NCI-H1105 treated with DMSO at 0.1 percent for 48 hours (cell line): ENCODE results near the gene RGS19.
A peak's percentile ranks its signal among the peaks of the same experiment; 100 is the strongest.
"Not testable (repeated sequence)": the region's sequence is repeated elsewhere in the genome, so short reads cannot be mapped to it uniquely, and the experiment has no call there.

Experiments
- DNase-seq: peaks from one replicate; lab custom pipeline; 2025; lab: John Stamatoyannopoulos, UW

RGS19 gene

GRCh38 chr20:64092258-64093012, 13.1 kb upstream of the RGS19 start:
- DNase-seq = no peak

- no peak for DNase-seq
Measured at GRCh38 chr20:64091770-64092169, 12.5 kb upstream of the RGS19 start.

DNA sequence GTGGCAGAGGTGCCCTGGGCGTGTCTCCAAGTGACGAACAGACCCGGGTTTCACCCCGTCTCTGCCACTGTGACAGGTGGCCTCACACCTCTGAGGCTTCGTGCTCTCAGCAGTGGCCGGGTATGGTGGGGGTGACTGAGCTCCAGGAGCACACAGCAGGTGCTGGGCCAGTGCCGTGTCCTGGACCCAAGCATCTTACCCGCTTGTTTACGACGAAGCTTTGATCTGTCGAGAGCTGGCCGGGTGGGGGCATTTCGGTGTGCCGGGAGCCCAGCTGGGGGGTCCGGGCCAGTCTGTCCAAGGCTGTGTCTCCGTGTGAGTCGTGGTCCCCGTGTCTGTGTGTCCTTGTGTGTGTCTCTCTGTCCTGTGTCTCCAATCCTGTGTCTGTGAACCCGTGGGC, 12.0 kb upstream of the RGS19 start:
- DNase-seq = no peak

DNA sequence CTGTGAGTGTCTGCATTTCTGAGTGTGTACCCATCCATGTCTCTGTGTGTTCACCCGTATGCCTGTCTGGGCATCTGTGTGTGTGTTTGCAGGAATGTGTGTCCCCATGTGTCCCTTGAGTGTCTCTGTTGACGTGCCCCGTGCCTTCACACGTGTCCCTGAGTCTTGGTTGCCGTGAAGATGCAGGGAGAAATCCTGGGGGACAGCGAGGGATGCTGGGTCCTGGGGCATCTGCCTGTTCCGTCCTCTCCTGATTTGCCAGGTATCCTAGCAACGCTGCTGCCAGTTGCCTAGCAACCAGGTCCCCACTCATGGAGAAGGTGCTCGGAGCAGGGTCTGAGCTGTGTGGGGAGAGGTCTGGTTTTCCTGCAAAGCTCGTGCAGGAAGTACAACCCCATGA, 10.8 kb upstream of the RGS19 start:
- DNase-seq = peak; percentile 19

GRCh38 chr20:64088586-64088985, 9.3 kb upstream of the RGS19 start:
- not testable (repeated sequence) for DNase-seq

- not testable (repeated sequence) for DNase-seq
Measured at GRCh38 chr20:64087226-64087825, 8.0 kb upstream of the RGS19 start.

DNA sequence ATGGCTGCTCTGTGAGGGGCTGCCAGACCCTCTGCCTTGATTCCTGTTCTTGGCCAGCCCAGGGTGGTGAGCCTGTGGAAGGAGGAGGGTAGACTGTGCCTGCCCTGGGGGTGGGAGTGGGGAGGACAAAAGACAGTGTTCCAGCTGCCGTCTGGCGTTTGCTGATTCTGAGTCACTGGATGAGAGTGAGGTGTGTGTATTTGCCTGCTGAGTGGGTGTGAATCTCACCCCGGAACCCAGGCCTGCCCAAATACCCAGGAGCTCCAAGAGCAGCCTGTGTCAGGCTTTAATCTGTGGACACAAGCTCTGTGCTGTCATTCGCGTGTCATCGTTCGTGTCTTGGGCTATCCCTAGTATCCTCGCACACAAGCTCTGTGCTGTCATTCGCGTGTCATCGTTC, 7.5 kb upstream of the RGS19 start:
- DNase-seq = no peak

- peak; percentile 45 for DNase-seq
Measured at GRCh38 chr20:64084685-64085152, 5.4 kb upstream of the RGS19 start.

DNA sequence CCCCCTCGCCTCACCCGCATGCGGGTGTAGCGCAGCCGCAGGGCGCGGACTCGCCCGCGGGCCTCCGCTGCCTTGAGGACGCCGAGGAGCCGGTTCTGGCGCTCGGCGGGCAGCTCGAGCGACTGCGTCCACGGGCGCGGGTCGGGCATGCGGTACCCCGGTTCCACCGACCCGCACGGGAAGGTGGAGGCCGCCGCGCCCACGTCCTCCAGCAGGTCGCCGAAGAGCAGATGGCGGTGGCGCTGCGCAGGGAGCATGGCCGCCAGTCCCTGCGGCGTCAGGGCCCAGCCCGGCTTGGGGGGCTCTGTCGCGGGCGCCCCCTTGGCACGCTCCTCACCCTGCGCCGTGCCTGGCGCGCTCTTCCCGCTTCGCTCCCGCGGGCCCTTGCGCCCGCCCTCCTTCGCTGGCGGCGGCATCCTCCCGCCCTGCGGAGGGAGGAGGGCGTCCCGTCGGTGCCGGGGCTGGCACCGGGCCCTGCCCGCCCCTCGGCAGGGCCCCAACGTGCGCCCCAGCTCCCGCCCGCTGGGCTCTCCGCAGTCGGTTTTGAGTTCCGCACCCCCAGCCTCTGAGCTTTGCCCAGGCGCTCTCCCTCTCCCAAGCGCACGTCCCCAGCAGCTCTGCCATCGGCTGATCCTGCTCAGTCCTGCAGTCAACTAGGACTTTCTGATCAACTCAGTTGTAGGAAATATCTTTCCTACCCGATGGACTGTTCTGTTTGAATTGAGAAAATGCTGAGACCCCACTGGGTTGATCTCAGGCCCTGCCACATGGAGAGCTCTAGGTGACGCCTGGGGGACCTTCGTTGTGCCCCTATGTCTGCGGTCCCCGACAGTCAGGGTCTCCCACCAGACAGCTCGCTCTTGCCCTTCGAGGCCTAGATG, 4.7 kb upstream of the RGS19 start, which contains the start of gene LKAAEAR1:
LKAAEAR1 (minus strand) TSS at position 595 of the 881 bp plus-strand sequence; CDS start at position 416, 179 bp downstream.
- DNase-seq = peak; percentile 33

GRCh38 chr20:64083378-64083803, 4.1 kb upstream of the RGS19 start:
- peak; percentile 76 for DNase-seq

GRCh38 chr20:64082820-64083377, 3.6 kb upstream of the RGS19 start:
- no peak for DNase-seq

- DNase-seq = no peak
Measured at GRCh38 chr20:64082126-64082731, 2.9 kb upstream of the RGS19 start.

DNA sequence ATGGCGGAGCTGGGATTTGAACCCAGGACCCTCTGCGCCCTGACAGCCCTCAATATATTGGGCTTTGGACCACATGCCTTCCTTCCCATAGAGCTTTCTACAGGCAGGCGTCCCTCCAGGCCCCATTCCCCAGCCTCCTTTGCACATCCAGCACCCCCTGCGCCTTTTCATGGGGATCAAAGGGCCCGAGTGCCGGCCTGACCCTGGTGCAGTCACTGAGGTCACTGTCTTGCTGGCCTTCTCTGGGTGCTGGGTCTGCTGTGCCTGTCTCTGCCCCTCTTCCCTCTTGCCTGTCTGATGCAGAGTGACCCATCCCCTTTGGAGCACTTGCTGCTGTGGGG, 2.3 kb upstream of the RGS19 start:
- DNase-seq = no peak

DNA sequence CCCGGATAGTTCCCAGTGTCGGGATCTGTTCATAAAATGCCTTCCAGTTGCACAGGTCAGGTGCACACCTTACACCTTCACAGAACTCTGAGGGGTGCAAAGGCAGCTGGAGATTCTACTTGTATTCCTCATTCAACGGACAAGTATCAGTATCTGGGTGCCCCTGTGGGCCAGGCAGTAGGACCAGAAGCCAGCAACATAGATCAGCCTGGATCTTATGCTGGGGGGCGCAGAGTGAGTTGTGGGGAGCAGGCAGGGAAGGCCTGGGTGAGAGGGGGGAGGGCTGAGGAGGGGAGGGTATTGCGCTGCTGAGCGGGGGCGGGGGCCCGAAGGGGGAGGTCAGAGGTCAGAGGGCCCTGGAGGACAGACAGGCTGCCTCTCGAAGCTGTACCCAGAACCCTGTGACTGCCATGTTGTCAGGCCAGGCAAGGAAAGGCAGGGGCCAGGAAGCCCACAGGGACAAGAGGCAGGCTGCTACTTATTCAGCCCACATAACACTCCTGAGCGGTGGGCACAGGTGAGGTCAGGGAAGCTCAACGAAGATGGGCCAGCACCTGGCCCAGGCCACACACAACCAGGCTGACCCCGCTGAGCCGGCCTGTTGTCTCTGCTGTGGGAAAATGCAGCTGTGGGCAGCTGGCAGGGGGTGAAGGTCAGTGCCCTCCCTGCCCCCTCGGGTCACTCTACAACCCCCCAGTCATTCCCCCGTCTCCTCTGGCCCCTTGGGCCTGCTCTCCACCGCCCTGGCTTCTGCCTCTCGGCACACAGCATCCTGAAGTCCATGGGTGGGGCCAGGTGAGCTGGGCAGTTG, 1.7 kb upstream of the RGS19 start:
- DNase-seq = no peak

- DNase-seq = no peak
Measured at GRCh38 chr20:64080013-64080812, 895 bp upstream of the RGS19 start, which contains the start of gene OPRL1. OPRL1 (plus strand) TSS chr20:64080082; CDS start chr20:64092721, 12,639 bp downstream.

DNA sequence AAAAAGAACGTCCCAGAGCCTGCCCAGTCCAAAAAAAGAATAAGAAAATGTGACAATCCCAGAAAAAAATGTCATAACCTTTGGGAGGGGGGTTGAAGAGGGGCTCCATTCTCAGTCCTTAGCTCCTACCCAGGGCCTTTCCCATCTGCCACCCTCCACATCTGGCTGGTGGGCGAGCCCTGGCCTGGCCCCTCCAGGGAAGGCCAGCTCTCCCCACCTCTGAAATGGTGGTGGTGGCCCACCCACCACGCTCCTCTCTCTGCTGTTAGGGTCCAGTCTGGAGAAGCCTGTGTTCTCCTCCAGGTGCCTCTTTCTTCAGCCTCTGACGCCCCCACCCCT, 415 bp downstream of the RGS19 start:
- no peak for DNase-seq

DNA sequence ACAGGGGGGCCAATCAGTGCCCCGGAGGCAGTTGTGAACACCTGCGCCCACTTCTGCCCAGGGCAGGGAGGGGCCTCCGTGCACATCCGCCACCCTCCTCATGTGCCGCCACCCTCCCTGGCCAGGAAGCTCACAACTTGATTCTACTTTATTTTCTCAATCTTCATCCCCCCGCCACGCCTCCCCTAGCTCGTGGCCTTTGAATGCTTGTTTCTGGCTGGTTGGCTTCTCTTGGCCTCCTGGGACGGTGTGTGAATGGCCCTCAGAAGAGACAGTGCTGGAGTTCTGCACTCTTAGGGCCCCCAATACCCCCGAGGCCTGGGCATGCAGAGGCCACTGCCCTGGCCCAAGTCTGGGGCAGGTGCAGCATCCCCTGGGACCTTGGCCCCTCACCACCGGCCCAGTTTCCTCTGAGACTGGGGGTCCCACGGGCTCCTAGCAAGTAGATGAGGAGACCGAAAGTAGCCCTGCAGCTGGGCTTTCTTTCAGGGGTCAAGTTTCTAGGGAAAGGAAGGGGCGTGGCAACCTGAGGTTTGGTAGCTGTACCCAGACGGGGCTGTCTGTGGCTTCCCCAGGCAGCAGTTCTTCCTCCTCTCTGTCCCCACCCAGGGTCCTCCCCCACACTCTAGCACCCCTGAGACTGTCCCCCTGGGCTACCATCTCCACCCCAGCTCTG, 1.3 kb downstream of the RGS19 start:
- no peak for DNase-seq

DNA sequence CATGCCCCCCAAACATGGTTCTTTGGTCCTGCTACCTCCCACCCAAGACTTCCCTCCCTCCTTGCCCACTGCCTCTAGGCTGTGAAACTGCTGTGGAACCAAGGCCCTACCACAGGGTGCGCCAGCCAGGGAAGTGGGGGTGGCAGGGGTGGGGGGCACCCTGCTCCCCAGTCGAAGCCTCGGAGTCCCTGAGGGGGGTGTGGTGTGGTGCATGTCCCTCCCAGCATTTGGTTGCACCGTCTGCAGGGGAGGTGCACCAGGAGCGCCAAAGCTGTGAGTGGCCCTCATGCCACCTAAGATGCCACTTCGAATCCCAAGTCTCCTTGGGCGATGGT, 1.8 kb downstream of the RGS19 start:
- no peak for DNase-seq

DNA sequence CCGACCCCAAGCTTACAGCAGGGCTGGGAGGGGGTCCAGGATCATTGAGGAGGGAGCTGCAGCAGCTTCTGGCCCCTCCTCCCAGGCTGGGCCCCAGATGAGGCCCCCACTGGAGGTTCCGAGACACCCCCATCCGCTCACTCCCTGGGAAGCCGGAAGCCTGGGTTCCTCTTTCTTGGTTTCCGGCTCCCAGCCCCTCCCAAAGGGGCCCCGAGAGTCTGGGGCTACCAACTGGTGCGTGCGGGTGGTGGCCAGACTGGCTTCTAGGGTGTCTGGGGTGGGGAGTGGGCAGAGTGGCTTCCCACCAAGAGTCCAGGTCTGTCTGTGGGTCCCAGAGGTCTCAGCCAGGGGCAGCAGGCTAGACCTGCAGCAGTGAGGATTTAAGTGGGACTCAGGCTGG, 2.2 kb downstream of the RGS19 start:
- no peak for DNase-seq
